Activated T-cell treated with anti-CD3 and anti-CD28 coated beads for 4 hours (primary cell): ENCODE data around the gene TPSG1.
"Not testable (repeated sequence)": the region's sequence is repeated elsewhere in the genome, so short reads cannot be mapped to it uniquely, and the experiment has no call there.

ENCODE experiments used
- DNase-seq: peaks from one replicate; pipeline ENCODE4 v3.0.0-alpha.2; 2020

TPSG1 gene

GRCh38 chr16:1213796-1214372, 11.2 kb downstream of the TPSG1 start:
- no peak for DNase-seq

DNA sequence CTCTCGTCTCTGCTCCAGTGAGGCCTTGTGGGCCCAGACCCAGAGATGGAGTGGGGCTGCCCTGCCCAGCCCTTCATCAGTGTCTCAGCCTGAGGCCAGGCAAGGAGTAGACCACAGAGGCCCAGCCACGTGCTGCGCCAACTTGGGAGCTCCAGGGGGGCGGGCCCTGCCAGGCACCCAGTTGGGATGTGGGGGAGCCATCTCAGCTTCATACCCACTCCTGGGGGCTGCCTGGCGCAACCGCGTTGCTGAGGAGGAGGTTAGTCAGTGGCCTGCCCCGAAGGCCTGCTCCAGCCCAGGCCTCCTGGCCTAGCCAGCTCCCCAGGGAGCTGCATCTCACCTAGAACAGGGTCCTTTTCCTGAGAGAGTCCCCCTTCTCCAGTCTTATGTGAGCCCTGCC, 11.8 kb downstream of the TPSG1 start:
- no peak for DNase-seq

DNA sequence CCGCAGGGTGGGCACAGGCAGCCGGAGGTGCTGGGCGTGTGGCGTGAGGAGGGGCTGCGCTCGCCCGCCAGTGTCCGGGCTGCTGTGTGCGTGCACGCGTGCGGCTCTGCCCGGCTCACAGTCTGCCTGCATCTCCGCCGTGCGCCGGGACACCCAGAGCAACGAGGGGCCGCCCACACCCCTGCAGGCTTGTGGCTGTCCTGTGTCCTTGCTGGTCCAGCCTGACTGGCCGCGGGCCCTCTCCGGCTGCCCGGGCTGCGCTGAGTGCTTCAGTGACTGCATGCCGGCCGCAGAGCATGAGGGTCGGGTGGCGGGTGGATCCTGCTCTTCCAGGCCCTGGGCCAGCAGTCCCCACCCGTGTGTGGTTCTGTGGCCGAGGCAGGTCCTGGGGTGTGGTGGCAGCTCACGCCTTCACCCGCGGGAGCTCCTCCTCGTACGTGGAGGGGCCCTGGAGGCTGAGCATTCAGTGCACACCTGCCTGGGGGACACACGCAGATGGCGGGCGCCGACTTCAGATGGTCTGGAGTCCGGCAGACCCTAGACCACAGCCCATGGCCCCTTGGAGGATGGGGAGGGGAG, 12.4 kb downstream of the TPSG1 start:
- no peak for DNase-seq

DNA sequence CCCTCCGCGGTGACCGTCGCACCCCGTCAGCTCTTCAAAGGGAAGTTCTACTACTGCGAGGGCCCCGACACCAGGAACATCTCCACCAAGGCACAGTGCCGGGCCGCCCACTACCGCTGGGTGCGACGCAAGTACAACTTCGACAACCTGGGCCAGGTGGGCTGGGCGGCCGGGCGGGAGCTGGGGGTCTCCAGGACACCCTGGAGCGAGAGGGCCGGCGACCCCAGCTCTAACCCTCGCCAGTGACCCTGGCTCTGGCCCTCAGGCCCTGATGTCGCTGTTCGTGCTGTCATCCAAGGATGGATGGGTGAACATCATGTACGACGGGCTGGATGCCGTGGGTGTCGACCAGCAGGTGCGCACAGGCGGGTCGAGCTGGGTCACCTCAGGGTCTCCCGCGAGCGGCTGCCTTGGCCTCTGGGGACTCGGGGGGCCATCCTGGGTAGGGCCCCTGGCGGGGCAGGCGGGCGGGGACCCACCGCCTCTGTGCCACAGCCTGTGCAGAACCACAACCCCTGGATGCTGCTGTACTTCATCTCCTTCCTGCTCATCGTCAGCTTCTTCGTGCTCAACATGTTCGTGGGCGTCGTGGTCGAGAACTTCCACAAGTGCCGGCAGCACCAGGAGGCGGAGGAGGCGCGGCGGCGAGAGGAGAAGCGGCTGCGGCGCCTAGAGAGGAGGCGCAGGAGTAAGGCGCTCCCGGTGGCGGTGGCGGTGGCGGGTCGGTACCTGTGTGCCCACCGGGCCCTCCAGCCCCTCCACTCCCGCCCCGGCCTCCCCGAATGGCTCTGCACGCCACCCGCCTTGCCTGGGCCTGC, 13.4 kb downstream of the TPSG1 start:
- no peak for DNase-seq

GRCh38 chr16:1210461-1210860, 14.6 kb downstream of the TPSG1 start:
- DNase-seq: no peak

DNA sequence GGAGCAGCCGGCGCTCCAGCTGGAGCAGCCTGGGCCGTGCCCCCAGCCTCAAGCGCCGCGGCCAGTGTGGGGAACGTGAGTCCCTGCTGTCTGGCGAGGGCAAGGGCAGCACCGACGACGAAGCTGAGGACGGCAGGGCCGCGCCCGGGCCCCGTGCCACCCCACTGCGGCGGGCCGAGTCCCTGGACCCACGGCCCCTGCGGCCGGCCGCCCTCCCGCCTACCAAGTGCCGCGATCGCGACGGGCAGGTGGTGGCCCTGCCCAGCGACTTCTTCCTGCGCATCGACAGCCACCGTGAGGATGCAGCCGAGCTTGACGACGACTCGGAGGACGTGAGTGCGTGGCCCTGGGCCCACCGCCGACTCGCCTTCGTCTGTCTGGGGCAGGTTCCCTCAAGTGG, 16.0 kb downstream of the TPSG1 start:
- DNase-seq: no peak

DNA sequence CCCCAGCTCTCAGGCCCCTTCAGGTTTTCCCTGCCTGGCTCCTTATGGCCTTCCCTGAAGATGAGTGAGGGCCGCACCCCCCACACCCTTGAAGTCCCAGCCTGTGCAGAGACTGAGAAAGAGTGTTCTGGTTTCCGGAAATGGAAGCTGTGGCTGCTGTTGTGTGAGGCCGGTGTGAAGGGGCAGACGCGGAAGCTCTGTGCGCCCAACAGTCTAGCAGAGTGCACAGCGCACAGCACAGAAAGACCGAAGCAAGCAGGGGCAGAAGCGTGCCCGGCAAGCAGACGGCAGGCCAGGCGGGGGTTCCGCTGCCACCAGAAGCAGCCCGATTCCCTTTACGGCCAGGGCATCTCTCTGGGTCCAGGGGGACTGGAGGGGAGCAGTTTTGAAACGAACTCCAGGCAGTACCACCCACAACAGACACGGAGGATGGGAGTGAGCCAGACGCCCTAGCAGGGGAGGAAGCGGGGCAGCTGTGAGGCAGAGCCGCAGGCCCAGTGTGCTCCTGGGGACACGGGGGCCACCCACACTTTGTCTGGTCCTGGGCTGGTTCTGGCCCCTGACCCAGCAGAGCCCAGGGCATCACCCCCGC, 16.7 kb downstream of the TPSG1 start:
- no peak for DNase-seq

GRCh38 chr16:1206786-1207185, 18.3 kb downstream of the TPSG1 start:
- DNase-seq: no peak

- no peak for DNase-seq
These were observed 18.7 kb downstream of the TPSG1 start for GRCh38 chr16:1206326-1206725.

DNA sequence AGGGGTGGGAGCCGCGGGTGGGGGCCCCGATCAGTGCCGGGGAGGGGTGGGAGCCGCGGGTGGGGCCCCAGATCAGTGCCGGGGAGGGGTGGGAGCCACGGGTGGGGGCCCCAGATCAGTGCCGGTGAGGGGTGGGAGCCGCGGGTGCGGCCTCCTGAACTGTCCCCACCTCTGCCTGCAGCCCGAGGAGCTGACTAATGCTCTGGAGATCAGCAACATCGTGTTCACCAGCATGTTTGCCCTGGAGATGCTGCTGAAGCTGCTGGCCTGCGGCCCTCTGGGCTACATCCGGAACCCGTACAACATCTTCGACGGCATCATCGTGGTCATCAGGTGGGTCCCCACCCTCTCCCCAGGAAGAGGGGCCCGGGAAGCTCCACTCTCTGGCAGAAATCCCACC, 20.1 kb downstream of the TPSG1 start:
- DNase-seq: no peak

GRCh38 chr16:1202274-1202673, 22.8 kb downstream of the TPSG1 start:
- DNase-seq: no peak

DNA sequence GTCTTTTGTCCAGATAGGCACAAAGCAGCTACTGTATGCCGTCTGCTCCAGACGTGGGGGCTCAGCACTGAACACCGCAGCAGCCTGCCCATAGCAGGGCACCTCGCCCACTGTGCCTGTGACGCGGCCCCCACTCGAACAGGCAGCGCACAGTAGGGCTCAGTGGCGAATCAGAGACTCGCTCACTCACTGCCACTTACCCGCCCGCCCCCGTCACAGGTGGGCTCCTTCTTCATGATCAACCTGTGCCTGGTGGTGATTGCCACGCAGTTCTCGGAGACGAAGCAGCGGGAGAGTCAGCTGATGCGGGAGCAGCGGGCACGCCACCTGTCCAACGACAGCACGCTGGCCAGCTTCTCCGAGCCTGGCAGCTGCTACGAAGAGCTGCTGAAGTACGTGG, 23.6 kb downstream of the TPSG1 start:
- no peak for DNase-seq

- DNase-seq: no peak
These were observed 24.9 kb downstream of the TPSG1 start for GRCh38 chr16:1200014-1200627.

DNA sequence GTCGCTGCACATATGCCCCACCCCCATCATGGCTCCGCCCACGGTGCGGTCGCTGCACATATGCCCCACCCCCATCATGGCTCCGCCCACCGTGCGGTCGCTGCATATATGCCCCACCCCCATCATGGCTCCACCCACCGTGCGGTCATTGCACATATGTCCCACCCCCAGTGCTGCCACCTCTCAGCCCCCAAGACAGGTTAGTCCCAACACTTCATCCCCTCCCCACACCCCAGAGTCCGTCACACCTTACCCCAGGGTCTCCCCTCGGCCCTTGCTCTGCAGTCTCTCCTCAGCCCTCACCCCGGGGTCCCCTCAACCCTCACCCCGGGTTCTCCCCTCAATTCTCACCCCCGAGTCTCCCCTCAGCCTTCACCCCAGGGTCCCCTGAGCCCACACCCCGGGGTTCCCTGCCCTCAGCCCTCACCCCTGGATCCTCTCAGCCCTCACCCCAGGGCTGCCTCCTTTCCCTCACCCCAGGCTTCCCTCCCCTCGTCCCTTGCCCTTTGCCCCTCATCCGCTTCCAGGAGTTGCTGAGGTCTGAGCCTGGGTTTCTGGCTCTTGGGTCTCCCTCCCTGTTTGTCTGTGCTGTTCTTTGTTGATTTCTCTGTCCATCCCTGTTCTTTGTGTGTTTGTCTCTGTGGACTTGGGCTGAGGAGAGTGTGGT, 25.6 kb downstream of the TPSG1 start:
- no peak for DNase-seq

GRCh38 chr16:1198671-1199346, 26.3 kb downstream of the TPSG1 start:
- not testable (repeated sequence) for DNase-seq

- no peak for DNase-seq
These were observed 26.9 kb downstream of the TPSG1 start for GRCh38 chr16:1198194-1198593.

DNA sequence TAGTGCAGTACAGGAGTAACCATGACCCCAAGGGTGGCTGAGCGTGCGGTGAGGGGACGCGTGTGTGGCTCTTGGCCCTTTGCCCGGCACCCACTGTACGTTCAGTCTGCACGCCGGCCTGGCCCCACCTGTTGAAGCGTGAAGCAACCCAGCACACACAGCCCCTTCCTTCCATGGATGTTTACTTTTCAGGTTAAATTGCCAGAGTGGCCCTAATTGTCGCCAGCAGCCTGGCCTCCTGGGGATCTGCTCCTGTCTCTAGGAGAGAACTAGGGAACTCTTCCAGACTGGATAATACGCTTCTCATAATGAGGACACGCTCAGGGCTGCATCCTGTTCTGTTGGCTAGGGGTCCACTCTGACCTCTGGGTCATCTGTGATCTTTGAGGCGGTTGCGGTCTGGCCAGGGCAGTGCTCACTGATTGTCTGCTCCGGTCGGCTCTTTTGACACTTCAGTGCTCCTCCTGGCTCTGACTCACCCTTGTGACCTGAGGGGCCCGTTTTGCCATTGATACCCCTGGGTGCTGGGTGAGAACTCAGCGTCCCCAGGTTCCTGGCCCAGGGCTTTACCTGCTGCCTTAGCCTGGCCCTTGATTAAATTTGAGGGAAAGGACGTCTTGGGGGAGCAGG, 27.7 kb downstream of the TPSG1 start:
- no peak for DNase-seq

DNA sequence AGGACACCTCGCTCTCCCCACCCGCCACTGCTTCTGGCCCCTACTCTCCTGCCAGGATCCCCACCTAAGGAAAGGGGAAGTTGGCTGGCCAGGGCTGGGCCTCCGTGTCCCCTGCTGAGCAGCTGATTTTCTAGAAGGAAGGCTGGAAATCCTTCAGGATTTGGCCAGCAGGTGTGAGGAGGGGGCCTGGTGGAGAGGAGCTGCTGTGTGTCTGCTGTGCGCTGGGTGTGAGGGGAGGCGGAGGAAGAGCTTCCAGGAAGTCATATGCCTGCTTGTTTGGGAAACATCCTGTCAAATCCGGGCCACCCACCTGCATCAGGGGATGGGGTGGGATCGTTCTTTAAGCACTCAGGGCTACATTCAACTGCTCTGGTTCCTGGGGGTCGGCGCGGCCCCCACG, 28.6 kb downstream of the TPSG1 start:
- DNase-seq: no peak

- no peak for DNase-seq
These were observed 29.7 kb downstream of the TPSG1 start for GRCh38 chr16:1195393-1195666.

DNA sequence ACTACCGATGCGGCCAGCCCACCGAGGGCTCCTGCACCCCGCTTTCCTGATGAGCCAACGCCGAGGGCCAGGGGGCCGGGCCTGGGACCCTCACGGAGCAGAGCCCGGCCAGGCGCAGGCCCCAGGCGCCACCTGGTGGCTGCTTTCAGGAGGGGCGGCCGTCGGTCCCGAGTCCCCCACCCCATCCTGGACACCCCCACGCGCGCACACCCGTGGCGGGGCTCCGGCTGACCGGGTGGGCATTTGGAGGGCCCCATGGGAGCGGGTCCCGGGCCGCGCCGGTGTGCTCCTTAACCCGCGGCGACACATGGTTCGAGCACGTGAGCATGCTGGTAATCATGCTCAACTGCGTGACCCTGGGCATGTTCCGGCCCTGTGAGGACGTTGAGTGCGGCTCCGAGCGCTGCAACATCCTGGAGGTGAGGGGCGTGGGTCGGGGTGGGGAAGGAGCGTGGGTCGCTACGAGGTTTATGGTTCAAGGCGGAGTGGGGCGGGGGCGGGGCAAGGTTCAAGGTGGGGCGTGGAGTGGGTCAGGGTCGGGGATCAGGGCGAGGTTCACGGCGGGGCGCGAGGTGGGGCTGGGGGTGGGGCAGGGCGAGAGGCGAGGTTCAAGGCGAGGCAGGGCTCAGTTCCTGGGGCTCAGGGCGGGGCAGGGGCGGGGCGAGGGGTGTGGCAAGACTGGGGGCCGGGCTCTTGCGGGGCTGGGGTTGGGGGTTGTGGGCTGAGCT, 30.2 kb downstream of the TPSG1 start:
- no peak for DNase-seq

DNA sequence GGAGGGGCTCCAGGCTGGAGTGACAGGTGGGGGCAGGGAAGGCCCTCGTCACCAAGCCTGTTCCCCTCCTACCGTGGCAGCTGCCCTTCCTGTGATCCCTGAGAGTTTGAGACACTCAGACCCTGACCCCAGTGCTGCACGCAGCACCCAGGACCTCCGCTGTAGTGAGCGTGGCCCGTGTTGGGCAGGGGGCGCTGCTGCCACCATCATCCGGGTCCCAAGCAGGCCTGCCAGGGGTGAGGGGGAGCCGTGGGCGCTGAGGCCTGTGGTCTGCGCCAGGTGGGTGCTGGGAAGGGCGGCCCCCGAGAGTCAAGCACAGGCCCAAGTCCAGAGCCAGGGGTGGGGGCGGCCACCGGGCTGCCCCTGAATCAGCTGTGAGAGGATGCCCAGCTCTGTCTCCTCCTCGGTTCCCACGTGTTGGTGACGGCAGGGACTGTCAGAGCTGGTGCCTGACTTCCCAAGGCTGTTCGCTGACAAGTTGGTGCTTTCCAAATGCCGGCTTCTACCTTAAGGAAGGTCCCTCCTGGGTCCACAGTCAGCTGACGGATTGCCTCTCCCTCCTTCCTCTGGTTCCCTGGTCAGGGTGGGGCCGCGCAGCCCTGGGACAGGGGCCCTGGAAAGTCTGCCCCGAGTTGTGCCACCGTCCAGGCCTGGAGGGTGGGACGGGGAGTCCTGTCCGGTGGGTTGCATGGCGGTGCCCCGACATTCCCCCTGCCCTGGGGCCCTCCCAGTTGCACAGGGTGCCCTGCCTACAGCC, 31.1 kb downstream of the TPSG1 start:
- DNase-seq: no peak
